Head of caudate nucleus (tissue), 42 donors: Measurements from ENCODE around the gene LCP1.
"Not testable (repeated sequence)": the region's sequence is repeated elsewhere in the genome, so short reads cannot be mapped to it uniquely, and the experiment has no call there.

Source experiments
- DNase-seq, 42 donors: peaks; one replicate each; pipeline versions ENCODE4 v3.0.0 to v3.0.0-alpha.2; 2020 to 2021; ENCODE audit warnings: mixed read lengths in 7 of 42
- intact Hi-C: fragments of 100-400 bp; cut with DNase I; formaldehyde crosslinking; loops from one replicate; pipeline ENCODE4 v1.15.0; 2022

LCP1 gene

DNA sequence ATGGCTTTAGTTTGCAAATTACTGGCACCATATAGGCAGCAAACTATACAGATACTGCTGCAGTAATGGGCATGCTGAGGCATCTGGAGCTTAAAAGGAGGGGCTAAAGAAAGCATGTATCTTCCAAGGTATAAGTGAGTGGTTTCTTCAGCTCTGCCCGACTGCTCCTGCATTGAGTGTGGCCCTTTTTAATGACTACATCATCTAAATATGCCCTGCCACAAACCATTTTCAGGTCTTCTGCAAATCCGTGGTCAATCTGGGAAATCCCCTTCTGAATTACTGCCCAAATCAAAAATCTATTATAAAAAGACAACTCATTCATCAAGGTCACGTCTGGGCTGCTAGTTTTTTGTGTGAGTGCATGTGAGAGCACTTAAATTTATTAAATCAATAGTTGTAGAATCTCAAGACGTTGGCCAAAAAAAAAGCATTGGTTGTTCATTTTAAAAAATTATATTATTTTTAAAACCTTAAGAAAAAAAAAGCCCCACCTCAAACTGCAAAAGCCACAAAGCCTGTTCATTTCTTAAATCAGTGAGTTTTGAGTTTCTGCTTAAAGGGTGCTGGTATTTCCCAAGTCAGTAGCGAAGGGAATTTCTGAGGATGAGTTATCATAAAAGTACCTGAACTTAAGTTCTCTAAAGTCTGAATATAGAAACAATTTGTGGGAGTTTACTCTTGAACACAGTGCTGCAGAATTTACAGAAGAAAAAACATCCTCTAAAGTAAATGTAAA, 16.3 kb downstream of the LCP1 start:
- no peak for DNase-seq
- intact Hi-C loops = no loop called here

DNA sequence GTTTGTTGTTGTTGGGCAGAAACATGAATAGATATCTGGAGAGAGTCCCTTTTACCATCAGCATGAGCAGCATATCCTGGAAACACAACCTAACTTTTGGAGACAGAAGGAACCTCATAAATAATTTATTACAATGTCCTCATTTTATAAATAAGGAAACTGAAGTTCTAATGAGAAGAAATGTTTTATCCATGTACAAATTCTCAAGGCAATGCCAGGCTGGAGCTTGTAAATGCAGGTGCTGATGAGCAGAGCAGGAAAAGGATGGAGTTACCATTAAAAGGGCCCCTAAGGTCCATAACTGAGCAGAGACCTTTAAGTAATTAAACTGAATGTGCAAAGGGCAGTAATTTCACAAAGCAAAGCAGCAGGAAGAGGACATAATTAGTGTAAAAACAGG, 17.3 kb downstream of the LCP1 start:
- DNase-seq = no peak
- intact Hi-C loops = no loop called here

DNA sequence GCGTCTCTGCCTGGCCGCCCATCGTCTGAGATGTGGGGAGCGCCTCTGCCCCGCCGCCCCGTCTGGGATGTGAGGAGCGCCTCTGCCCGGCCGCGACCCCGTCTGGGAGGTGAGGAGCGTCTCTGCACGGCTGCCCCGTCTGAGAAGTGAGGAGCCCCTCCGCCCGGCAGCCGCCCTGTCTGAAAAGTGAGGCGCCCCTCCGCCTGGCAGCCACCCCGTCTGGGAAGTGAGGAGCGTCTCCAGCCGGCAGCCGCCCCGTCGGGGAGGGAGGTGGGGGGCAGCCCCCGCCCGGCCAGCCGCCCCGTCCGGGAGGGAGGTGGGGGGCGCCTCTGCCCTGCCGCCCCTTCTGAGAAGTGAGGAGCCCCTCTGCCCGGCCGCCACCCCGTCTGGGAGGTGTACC, 19.2 kb downstream of the LCP1 start:
- intact Hi-C loops, DNase-seq: not testable (repeated sequence)

DNA sequence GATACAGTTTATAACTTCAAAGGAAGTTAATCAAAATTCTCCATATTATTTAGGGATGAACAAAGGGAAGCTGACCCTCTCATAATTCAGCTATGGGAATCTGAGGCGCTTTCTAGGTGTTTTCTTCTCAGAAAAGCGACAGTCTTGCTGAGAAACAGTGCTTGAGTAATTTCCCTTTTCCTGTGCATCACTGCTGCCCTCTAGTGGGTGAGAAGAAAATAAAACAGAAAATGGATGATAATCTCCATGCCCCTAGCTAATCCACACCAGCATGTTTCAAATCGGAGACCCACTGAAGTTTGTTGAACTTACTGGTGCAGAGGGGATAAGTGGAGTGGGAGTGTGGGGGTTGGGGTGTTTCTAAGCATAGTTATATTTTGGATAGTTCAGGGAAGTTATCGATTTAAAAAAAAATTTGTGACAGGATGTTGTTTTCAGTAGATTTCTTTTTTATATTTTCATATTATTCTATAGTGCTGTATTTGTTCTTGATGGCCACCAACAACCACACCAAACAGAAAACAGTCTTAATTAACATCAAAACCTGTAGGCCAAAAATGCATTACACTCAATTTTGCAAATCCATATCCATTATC, 21.4 kb downstream of the LCP1 start:
- peak in 12 of 42 donors; percentile 17 to 66 (median 24) for DNase-seq
- intact Hi-C loops = no loop called here

DNA sequence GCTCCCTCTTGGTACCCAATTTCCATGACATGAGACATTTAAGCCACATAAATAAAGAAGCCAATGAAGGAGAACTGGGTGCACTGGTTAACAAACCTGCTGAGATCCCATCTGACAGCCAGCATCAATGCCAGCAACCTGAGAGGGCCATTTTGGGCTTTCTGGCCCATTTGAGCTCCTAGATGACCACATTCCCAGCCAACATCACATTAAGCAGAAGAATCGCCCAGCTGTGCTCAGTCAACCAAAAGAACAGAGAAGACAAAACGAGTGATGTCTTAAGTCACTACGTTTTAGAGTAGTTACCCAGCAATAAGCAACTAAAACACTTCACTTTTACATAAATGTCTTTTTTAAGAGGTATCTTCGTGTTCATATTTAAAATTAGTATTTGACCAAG, 21.9 kb downstream of the LCP1 start:
- intact Hi-C loops = no loop called here
- no peak for DNase-seq

- DNase-seq = no peak
- intact Hi-C loops = no loop called here
These were observed 23.0 kb downstream of the LCP1 start for GRCh38 chr13:46158983-46159382.

DNA sequence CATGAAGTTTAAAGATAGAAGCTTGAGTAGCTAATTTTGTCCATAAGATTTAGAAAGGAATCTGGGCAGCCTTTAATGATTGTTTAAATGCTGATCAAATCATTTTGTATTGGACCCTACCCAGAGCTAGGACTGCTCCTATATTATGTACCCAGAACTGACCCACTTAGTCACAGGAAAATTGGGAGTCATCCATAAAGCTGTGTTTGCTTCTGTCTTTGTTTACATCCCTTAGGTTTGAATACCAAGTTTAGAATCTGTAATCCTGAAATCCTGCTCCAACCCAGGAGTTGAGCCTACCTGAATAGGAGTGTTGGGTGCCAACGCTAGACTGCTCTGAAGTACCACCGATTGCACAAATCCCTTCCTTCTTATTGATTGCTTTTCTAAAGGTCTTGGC, 23.8 kb downstream of the LCP1 start:
- intact Hi-C loops = no loop called here
- no peak for DNase-seq

DNA sequence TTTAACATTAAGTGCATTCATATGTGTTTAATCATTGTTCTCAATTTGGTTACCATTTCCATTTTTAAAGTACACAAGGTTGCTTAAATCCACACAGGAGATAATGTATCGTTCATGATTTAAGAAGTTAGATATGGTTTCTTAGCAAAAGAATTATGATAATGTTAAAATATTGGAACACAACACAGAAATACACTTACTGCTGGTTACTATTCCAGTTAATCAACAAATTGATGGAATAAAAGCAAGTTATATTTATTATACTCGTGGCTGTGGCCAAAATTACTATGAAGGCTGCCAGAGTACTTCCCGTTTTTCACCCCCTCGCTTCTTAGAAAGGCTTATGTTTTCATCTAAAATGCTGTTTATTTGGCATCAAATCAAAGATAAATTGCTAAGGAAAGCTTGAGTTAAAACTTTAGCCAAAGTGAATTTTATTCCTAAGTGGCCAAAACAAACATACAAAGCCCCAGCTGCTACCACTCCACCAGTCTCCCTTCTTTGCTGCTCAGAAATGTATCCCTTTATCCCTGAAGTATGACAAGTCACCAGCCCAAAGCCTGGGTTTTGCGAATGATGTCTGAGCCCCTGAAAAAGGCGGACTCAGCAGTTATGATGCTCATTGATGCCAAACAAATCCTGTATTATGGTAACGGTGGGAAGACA, 27.7 kb downstream of the LCP1 start:
- intact Hi-C loops = no loop called here
- no peak for DNase-seq

DNA sequence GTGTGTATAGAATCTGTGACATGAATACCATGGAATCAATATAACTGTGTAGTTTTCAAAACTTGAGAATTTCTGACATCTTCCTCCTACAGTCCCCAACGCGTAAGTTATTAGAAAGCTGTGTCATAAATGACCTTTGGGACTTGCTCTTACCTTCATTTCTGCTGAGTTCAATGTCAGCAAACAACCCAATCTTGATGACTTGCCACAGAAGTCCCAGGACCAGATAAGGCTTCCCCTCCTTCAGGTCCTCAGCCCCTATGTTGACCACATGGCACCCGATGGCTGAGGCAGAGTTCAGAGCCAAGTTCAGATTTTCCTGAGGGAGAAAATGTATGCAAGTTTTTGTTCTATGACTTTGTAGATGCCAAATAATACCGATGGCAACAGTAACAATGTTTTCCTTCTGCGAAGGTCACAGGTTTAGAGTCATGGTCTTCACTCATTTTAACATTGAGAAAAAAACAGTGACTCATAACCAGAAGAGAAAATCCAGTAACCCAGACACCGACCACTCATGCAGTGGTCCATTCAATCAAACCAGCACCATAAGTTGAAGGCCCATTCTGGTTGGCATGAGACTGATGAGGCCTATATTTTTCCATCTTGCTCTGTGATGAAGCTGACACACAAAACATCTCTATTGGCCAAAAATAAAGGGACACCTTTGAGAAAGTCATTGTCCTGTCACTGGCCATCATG, 29.2 kb downstream of the LCP1 start:
- intact Hi-C loops = no loop called here
- DNase-seq = no peak

GRCh38 chr13:46150134-46150693, 31.8 kb downstream of the LCP1 start:
- intact Hi-C loops = no loop called here
- no peak for DNase-seq

DNA sequence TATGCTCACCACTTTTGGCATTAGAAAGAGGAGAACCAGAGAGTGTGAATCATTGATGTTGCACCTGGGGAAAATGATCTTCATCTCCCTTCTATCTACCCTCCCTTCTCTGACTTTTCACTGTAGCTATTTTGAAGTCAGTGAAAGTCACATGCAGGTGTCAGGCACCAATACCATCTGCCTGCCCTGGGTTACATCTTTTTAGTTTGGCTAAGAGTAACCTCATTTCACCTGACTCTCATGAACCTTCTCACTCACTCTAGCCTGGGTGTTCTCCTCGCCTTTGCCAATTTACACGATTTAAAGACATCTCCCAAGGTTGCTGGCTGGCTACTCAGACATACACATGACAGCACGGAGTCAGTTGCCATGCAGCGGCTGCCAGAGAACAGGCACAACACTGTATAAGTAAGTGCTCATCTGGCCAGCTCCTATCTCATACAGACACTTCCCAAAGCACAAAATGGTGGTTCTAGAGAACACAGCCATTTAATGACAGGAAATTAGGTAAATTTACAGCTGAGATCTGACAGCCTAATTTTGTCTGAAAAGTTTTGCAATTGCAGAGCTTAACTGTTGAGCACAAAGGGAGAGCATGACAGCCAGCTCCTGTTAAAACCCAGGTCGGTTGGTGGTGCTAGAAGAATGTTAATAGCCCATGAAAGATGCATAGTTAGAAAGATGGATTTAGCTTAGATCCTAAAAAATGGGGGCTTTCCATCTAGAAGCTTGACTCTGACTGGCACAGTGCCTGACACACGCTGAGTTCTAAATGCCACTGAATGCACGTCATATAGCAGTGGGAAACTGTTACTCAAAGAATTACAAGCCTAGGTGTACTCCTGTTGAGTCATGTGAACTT, 32.5 kb downstream of the LCP1 start:
- no peak for DNase-seq
- intact Hi-C loops = no loop called here

- peak in 36 of 42 donors; percentile 14 to 70 (median 38) for DNase-seq
- intact Hi-C loops = no loop called here
These were observed 35.1 kb downstream of the LCP1 start for GRCh38 chr13:46146898-46147297.

- intact Hi-C loops = no loop called here
- no peak for DNase-seq
These were observed 36.0 kb downstream of the LCP1 start for GRCh38 chr13:46145950-46146349.

DNA sequence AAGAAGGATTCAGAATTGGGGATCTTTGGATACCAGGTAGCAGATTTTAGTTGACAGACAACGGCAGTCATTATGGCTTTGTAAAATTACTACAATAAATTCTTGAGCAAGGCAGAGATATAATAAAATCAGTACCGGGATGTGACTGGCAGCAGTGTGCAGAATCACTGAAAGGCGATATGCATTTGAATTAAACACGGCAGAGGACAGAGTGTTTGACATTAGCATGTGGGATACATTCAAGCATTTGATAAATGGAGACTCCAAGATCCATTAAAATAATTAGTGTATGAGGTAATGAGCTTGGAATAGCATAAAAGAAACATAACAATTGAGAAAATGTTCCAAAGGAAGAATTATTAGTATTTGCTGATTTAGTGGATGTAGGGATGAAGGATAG, 36.8 kb downstream of the LCP1 start:
- intact Hi-C loops = no loop called here

DNA sequence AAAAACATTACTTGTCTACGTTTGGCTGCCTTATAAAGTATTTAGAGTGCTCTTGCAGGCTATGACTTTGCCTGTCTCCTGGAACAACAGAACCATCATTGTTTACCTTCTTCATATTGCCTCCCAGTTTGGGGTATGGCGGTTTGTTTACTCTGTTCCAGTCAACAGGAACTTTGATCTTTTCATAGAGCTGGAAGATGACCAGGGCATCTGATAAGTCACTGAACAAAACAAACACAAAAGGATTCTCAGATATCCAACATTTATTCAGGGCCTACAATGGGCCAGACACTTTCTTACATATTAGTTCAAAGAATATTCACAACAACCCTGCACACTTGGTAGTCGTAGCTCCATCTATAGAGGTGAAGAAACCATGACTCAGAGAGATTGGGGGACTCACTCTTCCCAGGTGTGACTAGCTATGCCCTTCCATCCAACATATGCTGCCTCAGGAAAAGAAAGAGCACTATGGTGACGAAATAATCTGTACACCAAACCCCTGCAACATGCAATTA, 38.7 kb downstream of the LCP1 start:
- intact Hi-C loops = no loop called here
- DNase-seq = no peak

More for the DNA sequence above, 36.8 kb downstream of the LCP1 start:
- DNase-seq = no peak

- intact Hi-C loops = no loop called here
- no peak for DNase-seq
These were observed 39.2 kb downstream of the LCP1 start for GRCh38 chr13:46142776-46143175.

DNA sequence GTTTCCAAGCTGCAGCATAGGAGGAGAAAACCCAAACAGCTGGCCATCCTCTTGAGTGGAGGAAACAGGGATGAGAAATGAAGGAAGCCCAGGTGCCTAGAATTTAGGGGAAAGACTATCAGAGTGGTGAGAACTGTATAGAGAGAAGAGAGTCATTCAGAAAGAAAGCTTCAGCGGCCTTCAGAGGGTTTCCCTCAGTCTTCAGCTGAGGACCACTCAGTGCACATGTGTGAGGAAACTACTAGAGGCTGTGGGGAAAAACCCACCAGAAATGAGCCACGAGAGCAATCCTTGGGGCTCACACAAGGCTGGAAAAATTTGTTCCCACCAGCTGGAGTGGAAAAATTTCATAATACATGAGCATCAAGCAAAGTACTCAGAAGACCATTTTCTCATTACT, 41.9 kb downstream of the LCP1 start:
- DNase-seq = no peak
- intact Hi-C loops = no loop called here

- intact Hi-C loops = no loop called here
- no peak for DNase-seq
These were observed 44.2 kb downstream of the LCP1 start for GRCh38 chr13:46137627-46138317.
